ENCODE data around the gene ZMYND11.

ZMYND11 gene

DNA sequence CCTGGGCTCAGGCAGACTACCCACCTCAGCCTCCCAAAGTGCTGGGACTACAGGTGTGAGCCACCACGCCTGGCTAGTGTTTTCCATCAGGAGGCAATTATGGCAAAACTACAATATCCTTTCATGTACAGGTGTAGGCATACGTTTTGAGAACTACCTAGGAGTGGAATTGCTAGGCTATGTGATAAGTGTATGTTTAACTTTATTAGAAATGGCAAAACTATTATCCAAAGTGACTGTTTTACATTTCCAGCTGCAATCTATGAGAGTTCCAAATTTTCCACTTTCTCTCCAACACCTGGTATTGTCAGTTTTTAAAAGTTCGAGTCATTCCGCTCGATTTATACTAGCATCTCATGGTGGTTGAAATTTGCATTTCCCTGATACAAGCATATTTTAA, 59.0 kb downstream of the ZMYND11 start:
- H3K4me3 ChIP-seq (ENCODE audit: low read length): no peak overlapping the region
- no peak for TF ChIP-seq ZNF274 (IDR thresholded peaks at IDR 0.05; ENCODE audit: low read depth, low read length)

- H3K4me3 ChIP-seq (ENCODE audit: low read length): no peak overlapping the region
- no peak for TF ChIP-seq ZNF274 (IDR thresholded peaks at IDR 0.05; ENCODE audit: low read depth, low read length)
These were observed 65.2 kb downstream of the ZMYND11 start for GRCh38 chr10:200405-200804.

DNA sequence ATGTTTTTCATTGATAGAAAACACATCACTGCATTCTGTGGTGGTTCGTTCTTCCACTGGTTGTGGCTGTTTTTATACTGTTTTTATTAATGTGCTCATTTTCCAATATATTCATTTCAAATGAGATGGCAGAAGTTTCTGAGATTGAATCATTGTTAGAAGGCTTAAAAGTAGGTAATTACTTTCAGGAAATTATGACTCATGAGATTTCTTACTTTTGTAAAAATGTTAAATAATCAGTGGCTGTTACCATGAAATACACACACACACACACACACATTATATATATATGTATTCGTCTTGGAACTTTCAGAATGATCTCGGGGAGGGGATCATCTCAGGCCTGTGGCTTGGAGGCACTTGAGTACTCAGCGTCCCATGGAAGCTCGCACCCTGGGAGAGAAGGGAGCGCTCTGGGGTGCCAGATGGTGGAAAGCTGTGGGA, 66.1 kb downstream of the ZMYND11 start:
- no peak for TF ChIP-seq ZNF274 (IDR thresholded peaks at IDR 0.05; ENCODE audit: low read depth, low read length)
- no peak overlapping the region for H3K4me3 ChIP-seq (ENCODE audit: low read length)

- no peak for TF ChIP-seq ZNF274 (IDR thresholded peaks at IDR 0.05; ENCODE audit: low read depth, low read length)
- H3K4me3 ChIP-seq (ENCODE audit: low read length): no peak overlapping the region
These were observed 73.4 kb downstream of the ZMYND11 start for GRCh38 chr10:208616-209015.

DNA sequence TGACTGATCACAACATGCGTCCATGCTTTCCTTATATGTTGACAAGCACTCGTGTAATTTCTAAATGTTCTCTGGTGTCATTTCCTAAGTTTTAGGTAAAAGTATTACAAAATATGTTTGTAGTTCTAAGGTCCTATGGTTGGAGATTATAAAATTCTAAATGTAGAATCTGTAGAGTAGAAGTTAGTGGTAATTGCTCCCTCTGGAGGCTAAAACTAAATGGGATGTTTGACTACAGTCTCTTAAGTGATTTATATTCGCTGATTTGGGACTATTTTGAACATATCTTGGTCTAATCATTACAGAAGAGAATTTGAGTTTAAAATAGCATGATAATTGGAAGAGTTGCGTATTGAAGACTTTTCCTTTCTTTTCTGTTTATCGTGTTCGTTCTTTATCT, 74.1 kb downstream of the ZMYND11 start:
- TF ChIP-seq ZNF274 (IDR thresholded peaks at IDR 0.05; ENCODE audit: low read depth, low read length): no peak
- H3K4me3 ChIP-seq (ENCODE audit: low read length): no peak overlapping the region

DNA sequence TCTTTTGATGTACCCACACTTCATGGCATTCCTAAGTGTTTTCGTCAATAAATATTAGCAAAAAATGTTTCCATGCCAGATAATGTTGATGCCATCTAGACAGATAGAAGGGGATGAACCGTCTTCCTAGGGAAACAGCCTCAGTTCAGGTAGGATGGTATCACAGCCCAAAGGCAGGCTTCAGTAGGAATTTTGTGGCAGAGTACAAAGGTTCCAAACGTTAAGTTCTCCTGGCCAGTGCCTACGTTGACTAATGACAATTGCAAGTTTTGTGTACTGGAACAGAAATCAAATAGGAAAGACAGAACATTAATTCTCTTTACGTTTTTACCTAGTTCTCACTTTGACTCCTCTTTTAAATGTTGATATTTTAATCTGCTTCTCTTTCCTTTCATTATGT, 75.0 kb downstream of the ZMYND11 start:
- TF ChIP-seq ZNF274 (IDR thresholded peaks at IDR 0.05; ENCODE audit: low read depth, low read length): no peak
- no peak overlapping the region for H3K4me3 ChIP-seq (ENCODE audit: low read length)

DNA sequence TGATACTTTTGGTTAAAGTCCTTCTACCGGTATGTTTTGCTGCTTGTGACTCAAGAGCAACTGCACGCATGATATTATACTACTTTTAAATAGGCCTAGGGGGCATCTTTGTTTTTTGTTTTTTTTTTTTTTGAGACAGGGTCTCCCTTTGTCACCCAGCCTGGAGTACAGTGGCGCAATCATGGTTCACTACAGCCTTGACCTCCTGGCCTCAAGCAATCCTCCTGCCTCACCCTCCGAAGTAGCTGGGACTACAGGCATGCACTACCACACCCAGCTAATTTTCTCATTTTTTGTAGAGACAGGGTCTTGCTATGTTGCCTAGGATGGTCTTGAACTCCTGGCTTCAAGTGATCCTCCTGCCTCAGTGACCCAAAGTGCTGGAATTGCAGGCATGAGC, 80.2 kb downstream of the ZMYND11 start:
- no peak overlapping the region for H3K4me3 ChIP-seq (ENCODE audit: low read length)
- no peak for TF ChIP-seq ZNF274 (IDR thresholded peaks at IDR 0.05; ENCODE audit: low read depth, low read length)

GRCh38 chr10:218798-219197, 83.5 kb downstream of the ZMYND11 start:
- H3K4me3 ChIP-seq (ENCODE audit: low read length): no peak overlapping the region
- no peak for TF ChIP-seq ZNF274 (IDR thresholded peaks at IDR 0.05; ENCODE audit: low read depth, low read length)

GRCh38 chr10:219731-220472, 84.6 kb downstream of the ZMYND11 start:
- no peak overlapping the region for H3K4me3 ChIP-seq (ENCODE audit: low read length)
- TF ChIP-seq ZNF274 (IDR thresholded peaks at IDR 0.05; ENCODE audit: low read depth, low read length): no peak

- no peak for TF ChIP-seq ZNF274 (IDR thresholded peaks at IDR 0.05; ENCODE audit: low read depth, low read length)
- H3K4me3 ChIP-seq (ENCODE audit: low read length): no peak overlapping the region
These were observed 89.3 kb downstream of the ZMYND11 start for GRCh38 chr10:224571-224970.

GRCh38 chr10:226018-226417, 90.8 kb downstream of the ZMYND11 start:
- no peak for TF ChIP-seq ZNF274 (IDR thresholded peaks at IDR 0.05; ENCODE audit: low read depth, low read length)
- no peak overlapping the region for H3K4me3 ChIP-seq (ENCODE audit: low read length)

DNA sequence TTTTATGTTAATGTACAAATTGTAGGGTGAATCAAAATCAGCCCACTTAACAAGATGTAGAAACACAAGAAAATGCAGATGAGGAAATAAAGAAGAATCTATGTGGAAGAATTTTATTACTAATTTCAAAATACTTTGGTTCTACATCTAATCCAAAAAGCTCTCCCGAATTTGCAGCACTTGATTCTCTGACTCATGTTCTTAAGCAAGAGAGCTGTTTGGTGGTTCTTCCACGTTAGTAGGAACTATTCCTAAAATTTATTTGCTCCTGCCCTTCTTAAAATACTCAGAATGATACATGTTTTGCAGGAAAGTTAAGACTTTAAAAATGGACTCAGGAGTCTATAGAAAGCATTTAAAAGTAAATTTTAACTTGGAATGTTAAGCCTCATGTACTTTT, 91.8 kb downstream of the ZMYND11 start:
- no peak overlapping the region for H3K4me3 ChIP-seq (ENCODE audit: low read length)
- TF ChIP-seq ZNF274 (IDR thresholded peaks at IDR 0.05; ENCODE audit: low read depth, low read length): no peak

- no peak overlapping the region for H3K4me3 ChIP-seq (ENCODE audit: low read length)
- TF ChIP-seq ZNF274 (IDR thresholded peaks at IDR 0.05; ENCODE audit: low read depth, low read length): no peak
These were observed 93.1 kb downstream of the ZMYND11 start for GRCh38 chr10:228366-228765.

- no peak for TF ChIP-seq ZNF274 (IDR thresholded peaks at IDR 0.05; ENCODE audit: low read depth, low read length)
- H3K4me3 ChIP-seq (ENCODE audit: low read length): no peak overlapping the region
These were observed 95.5 kb downstream of the ZMYND11 start for GRCh38 chr10:230758-231157.

DNA sequence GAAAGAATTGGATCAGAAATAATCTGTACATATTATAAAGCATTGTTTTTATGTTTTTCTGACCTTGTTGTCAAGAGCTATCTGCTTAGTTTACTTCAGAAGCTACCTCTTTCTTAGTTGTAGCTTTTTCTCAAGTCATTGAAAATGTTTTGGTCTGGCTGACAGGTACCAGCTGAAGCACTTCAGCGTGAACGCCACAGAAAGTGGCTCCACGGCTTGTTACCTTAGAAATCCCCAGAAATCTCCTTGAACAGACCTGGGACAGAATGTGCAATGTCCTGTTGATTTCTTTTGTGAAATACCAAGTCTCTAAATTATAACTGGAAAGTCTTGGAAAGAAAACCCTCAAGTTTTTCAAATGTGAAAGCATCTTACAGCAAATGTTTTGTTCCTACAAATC, 96.8 kb downstream of the ZMYND11 start:
- no peak overlapping the region for H3K4me3 ChIP-seq (ENCODE audit: low read length)
- TF ChIP-seq ZNF274 (IDR thresholded peaks at IDR 0.05; ENCODE audit: low read depth, low read length): no peak

- no peak for TF ChIP-seq ZNF274 (IDR thresholded peaks at IDR 0.05; ENCODE audit: low read depth, low read length)
- H3K4me3 ChIP-seq (ENCODE audit: low read length): no peak overlapping the region
These were observed 97.6 kb downstream of the ZMYND11 start for GRCh38 chr10:232878-233277.

Measured in GM08714 (cell line).